GM19468 (cell line): ENCODE results near the gene PIK3C2A.
A peak's percentile ranks its signal among the peaks of the same experiment; 100 is the strongest.
"Not testable (repeated sequence)": the region's sequence is repeated elsewhere in the genome, so short reads cannot be mapped to it uniquely, and the experiment has no call there.

Source experiments
- ATAC-seq: cut with Tn5 transposase; IDR thresholded peaks from one replicate; pipeline ENCODE4 v1.9.1; 2021; ENCODE audit warnings: mild to moderate bottlenecking, moderate library complexity, moderate number of reproducible peaks; ENCODE audit not compliant: unreplicated experiment; ENCODE audit errors: extremely low read depth

The PIK3C2A gene, protein sequence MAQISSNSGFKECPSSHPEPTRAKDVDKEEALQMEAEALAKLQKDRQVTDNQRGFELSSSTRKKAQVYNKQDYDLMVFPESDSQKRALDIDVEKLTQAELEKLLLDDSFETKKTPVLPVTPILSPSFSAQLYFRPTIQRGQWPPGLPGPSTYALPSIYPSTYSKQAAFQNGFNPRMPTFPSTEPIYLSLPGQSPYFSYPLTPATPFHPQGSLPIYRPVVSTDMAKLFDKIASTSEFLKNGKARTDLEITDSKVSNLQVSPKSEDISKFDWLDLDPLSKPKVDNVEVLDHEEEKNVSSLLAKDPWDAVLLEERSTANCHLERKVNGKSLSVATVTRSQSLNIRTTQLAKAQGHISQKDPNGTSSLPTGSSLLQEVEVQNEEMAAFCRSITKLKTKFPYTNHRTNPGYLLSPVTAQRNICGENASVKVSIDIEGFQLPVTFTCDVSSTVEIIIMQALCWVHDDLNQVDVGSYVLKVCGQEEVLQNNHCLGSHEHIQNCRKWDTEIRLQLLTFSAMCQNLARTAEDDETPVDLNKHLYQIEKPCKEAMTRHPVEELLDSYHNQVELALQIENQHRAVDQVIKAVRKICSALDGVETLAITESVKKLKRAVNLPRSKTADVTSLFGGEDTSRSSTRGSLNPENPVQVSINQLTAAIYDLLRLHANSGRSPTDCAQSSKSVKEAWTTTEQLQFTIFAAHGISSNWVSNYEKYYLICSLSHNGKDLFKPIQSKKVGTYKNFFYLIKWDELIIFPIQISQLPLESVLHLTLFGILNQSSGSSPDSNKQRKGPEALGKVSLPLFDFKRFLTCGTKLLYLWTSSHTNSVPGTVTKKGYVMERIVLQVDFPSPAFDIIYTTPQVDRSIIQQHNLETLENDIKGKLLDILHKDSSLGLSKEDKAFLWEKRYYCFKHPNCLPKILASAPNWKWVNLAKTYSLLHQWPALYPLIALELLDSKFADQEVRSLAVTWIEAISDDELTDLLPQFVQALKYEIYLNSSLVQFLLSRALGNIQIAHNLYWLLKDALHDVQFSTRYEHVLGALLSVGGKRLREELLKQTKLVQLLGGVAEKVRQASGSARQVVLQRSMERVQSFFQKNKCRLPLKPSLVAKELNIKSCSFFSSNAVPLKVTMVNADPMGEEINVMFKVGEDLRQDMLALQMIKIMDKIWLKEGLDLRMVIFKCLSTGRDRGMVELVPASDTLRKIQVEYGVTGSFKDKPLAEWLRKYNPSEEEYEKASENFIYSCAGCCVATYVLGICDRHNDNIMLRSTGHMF (N-terminal part only)

DNA sequence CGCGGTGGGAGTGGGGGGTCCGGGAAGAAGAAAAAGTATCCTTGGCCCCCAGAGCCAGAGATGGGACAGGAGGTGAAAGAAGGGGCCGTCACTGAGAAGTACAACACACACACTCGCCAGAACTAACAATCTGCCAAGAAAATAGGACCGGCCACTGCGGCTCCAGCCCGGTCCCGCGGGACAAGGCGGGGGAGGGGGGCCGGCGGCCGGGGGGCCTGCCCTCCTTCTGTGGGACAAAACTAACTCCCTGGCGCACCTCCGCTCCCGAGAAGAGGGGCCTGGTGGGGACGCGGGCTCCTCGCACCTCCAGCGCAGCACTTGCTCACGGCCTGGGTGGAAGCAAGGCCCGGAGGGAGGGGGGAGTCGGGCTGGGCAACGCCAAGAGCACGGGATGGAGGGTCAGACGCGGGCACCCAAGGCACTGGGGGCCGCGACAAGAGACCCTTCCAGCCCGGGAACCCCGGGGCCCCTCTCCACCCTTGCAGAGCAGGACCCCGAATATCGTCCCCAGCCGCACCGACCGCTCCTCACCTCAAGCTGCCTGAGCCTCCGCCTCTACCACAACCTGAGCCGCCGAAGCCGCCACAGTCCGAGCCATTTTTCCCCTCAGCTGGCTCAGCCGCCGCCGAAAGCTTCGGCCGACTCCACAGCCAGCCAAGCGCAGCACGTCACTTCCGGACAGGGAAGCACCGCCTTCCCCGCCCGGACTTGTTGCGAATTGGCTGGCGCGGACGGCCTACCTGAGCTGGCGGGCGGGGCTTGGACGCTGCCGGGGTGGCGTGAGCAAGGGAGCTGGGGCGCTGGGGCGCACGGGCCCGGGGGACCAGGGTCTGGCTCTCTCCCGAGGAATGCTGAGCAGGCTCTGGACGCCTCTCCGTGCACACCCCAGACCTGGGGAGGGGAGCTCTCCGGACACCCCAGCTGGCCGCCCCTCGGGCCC, at the start of gene PIK3C2A:
Gene PIK3C2A, minus strand, starts transcription at position 670 of the 940 bp plus-strand sequence. CDS start 38,245 bp downstream, outside the sequence.
- ATAC-seq = peak; percentile 95

DNA sequence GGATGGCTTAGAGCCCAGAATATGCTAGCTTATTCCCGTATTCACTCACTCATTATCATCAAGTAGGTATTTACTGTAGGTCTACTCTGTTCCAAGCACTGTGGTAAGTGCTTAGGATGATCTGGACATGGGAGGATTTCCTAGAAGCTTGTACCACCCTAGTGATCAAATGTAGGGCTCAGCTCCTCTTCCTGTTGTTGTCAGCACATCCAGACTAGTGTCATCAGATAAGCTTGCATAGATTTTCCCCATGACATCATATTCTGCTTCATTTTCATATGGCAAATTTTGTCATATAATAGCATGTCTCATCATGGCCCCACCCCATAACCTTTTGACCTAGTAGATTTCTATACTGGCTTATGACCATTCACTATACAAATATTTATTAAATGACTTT, 49.4 kb upstream of the PIK3C2A start:
- no peak for ATAC-seq

DNA sequence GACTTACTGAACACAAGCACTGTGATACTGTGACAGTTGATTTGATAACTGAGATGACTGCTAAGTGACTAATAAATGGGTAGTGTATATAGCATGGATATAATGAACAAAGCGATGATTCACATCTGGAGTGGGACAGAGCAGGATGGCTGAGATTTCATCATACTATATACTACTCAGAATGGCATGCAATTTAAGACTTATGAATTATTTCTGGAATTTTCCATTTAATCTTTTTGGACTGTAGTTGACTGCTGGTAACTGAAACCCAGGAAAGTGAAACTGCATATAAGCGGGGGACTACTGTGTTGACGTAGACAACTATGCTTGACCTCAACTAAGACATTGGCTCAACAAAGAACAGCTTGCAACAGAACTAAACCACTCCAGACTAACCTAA, 48.7 kb upstream of the PIK3C2A start:
- no peak for ATAC-seq

DNA sequence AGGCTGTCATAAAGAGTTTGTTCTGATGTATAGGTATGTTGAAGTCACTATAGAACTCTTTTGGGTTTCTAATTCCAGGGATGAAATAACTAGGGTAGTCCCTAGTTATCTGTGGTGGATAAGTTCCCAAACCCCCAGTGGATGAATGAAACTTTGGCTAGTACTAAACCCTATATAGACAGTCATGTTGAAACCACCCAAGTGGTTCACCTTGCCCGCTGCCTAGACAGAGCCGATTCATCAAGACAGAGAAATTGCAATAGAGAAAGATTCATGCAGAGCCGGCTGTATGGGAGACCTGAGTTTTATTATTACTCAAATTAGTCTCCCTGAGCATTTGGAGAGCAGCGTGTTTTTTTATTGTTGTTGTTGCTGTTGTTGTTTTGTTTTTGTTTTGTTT, 44.9 kb upstream of the PIK3C2A start:
- no peak for ATAC-seq

DNA sequence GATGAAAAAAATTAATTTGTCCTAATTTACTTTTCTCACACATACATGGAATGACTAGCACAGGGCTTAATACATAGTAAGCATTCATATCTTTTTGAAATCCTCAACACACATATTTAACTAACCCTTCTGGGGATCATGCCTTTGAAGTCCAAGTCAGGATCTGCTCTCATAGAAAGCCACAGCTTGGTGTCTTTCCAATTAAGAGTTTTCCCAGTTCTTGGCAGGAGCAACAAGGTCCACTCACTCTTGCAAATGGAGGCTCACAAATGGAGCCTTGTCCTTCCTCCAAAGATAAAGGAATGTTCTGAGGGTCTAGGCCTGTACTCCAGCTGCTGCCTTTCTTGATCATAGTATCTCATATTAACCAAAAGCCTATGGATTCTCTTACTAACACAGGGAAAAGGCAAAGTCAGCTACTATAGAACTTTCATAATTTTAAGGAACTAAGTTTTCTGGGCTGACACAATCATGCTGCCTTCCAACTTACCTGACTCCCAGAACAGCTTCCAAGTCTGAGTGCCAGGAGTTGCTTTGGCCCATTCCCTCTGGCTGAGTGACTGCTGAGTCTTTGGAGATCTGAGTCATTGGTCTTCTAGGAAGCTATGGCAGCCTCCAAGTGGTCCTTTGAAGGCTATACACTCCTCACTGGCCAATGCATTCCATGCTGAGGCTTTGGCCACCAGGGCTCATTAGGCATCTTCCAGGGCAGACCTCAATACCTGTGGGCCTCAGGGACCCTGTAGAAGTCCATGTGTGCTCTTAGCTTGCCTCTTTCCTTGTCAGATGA, 43.0 kb upstream of the PIK3C2A start:
- no peak for ATAC-seq

- ATAC-seq = peak; percentile 70
Measured at GRCh38 chr11:17244046-17244445, 36.3 kb upstream of the PIK3C2A start.

- not testable (repeated sequence) for ATAC-seq
Measured at GRCh38 chr11:17242954-17243353, 35.2 kb upstream of the PIK3C2A start.

DNA sequence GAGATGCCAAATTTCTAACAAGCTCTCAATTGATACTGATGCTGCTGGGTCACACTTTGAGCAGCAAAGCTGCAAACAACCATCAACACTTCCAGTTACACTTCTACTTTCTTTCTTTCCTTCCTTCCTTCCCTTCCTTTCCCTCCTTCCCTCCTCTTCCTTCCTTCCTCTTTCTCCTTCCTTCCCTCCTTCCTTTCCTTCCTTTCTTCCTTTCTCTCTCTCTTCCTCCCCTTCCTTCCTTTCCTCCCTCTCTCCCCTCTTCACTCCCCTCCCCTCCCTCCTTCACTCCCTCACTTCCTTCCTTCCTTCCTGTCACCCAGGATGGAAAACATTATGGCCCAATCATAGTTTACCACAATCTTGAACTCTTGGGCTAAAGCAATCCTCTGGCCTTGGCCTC, 33.0 kb upstream of the PIK3C2A start:
- no peak for ATAC-seq

- not testable (repeated sequence) for ATAC-seq
Measured at GRCh38 chr11:17239927-17240326, 32.1 kb upstream of the PIK3C2A start.

DNA sequence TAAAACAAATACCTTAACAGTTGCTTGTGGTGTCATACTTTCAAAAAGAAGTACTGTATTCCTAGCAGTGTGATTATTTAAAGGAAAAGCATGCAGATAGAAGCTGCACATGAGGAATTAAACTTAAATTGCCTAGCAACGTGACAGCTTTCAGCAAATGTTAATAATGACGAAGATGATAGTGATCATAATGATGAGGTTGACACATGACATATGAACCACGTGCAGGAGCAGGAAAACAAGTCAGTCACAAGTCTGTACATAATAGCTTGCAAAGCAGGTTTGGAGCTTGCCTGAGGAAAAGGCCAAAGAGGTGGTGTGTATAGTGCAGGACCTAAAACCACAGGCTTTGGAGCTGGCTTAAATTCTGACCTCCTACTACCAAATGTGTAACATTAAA, 30.6 kb upstream of the PIK3C2A start:
- ATAC-seq = no peak

- no peak for ATAC-seq
Measured at GRCh38 chr11:17233101-17233500, 25.3 kb upstream of the PIK3C2A start.

DNA sequence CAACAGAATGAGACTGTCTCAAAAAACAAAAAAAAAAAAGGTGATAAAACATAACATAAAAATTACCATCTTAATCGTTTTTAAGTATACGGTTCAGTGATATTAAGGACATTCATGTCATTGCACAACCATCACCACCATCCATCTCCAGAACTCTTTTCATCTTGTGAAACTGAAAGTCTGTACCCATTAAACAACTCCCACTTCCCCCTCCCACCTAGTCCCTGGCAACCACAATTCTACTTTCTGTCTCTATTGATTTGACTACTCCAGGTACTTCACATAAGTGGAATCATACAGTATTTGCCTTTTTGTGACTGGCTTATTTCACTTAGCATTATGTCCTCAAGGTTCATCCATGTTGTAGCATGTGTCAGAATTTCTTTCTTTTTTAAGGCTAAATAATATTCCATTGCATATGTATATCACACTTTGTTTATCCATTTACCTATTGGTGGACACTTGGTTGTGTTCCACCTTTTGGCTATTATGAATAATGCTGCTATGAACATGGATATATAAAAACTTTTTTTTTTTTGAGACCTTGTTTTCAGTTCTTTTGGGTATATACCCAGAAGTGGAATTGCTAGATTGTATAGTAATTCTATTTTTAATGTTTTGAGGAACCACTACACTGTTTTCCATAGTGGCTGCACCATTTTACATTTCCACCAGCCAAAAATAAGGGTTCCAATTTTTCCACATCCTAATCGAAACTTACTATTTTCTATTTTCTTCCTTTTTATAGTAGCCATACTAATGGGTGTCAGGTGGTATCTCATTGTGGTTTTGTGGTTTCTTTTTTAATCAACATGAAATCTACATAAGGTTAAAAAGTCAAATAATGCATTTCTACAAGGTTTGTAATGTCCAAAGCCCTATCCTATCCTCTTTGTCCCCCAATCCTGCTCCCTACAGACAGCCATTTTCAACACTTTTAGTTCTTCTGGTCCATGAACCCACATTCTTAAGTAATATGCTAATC, 23.4 kb upstream of the PIK3C2A start:
- ATAC-seq = peak; percentile 96

DNA sequence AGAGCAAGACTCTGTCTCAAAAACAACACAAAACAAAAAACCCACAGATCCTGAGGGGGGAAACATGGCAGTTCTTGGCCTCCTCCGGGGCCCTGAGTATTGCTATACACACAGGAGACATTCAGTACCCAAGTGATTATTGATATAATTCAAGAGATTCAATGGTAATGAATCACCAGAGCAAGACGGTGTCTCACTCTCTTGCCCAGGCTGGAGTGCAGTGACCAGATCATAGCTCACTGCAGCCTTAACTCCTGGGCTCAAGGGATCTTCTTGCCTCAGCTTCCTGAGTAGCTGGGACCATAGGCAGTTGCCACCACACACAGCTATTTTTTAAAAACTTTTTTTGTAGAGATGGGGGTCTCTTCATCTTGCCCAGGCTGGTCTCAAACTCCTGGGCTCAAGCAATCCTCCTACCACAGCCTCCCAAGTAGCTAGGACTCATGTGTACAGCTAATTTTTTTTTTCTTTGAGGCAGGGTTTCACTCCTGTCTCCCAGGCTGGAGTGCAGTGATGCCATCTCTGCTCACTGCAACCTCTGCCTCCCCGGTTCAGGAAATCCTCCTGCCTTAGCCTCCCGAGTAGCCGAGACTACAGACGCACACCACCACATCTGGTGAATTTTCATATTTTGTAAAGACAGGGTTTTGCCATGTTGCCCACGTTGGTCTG, 21.8 kb upstream of the PIK3C2A start:
- ATAC-seq = no peak

DNA sequence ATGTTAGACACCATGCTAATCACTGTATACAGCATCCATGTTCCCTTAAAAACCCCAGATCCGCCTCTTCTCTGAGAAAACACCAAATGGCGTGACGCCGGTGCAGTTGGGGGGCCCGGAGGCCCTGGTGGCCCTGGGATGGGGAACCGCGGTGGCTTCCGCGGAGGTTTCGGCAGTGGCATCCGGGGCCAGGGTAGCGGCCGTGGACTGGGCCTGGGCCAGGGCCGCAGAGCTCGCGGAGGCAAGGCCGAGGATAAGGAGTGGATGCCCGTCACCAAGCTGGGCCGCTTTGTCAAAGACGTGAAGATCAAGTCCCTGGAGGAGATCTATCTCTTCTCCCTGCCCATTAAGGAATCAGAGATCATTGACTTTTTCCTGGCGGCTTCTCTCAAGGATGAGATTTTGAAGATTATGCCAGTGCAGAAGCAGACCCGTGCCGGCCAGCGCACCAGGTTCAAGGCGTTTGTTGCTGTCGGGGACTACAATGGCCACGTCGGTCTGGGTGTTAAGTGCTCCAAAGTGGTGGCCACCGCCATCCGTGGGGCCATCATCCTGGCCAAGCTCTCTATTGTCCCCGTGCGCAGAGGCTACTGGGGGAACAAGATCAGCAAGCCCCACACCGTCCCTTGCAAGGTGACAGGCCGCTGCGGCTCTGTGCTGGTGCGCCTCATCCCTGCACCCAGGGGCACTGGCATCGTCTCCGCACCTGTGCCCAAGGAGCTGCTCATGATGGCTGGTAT, 20.6 kb upstream of the PIK3C2A start:
- not testable (repeated sequence) for ATAC-seq

GRCh38 chr11:17224727-17225126, 16.9 kb upstream of the PIK3C2A start:
- ATAC-seq = no peak

DNA sequence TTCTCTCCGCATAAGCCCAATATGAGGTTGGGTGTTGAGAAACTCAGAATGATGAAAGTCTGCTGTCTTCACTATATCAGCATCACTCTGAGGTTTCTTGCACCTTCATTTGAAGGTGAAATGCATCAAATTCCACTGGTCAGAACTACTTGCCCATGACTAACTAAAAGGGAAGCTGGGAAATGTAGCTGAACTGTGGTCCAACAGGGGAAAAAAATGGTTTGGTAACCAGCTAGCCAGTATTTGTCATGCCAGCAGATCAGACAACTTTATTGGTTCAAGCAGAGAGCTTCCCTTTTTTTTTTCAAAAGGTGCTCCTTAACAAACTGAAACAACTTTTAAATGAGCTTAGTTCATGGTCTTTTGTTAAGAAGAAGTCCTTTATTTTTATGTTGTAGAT, 14.2 kb upstream of the PIK3C2A start:
- ATAC-seq = no peak
